T-helper 2 cell treated with Interferon-gamma antibody and Interleukin-4, amounts not matched to agents 5 μg/mL and 100 μg/mL, for 36 hours (primary cell): ENCODE data around the gene GABPB2.

Experiments used
- DNase-seq: peaks from one replicate; pipeline ENCODE4 v3.0.0; 2021; ENCODE audit warnings: low spot score
- H3K27ac Mint-ChIP-seq: one replicate; pipeline ENCODE4 v1.8.0; 2021; ENCODE audit warnings: mild to moderate bottlenecking, mixed read lengths
- H3K27me3 Mint-ChIP-seq: one replicate; pipeline ENCODE4 v1.8.0; 2021; ENCODE audit warnings: low read depth, mixed read lengths
- H3K36me3 Mint-ChIP-seq: one replicate; pipeline ENCODE4 v1.8.0; 2021; ENCODE audit warnings: low read depth, mixed read lengths
- H3K4me1 Mint-ChIP-seq: one replicate; pipeline ENCODE4 v1.8.0; 2021; ENCODE audit warnings: low read depth, mixed read lengths
- H3K4me3 Mint-ChIP-seq: one replicate; pipeline ENCODE4 v1.8.0; 2022; ENCODE audit warnings: mild to moderate bottlenecking, moderate library complexity, mixed read lengths
- H3K9me3 Mint-ChIP-seq: one replicate; pipeline ENCODE4 v1.8.0; 2021; ENCODE audit warnings: mixed read lengths

The GABPB2 gene

DNA sequence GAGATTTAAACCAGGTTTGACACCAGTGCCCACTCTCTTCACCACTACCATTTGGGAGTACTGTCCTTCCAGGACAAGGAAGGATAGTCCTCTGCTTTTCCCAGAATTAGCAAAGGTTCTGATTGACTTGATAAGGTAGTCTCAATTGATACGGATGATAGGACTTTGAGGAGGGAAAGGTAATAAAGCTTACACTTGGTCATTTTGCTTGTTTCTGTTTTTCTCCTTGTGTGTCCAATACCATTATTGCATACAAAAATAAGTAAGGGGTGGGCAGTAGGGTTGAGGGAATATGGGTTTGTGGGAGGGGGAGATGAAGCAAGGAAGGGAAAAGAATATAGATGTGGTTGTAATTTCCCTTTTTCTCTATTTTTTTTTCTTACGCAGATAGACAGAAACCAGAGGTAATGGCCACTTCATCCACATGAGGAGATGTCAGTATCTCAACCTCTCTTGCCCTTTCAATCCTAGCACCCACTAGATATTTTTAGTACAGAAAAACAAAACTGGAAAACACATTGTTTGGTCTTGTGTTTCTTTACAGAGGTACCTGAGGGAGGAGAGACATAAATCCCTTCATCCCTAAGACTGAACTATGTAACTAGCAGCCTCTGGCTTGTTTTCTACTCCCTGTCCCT is 20.4 kb upstream of the GABPB2 start:
- H3K4me3 Mint-ChIP-seq = peak overlapping the region; percentile 2
- no peak for DNase-seq
- peaks cover 49% of the 10 kb centered on the region for H3K36me3 Mint-ChIP-seq
- H3K27ac Mint-ChIP-seq = peak overlapping the region; percentile 35
- no peaks in the 10 kb centered on the region for H3K27me3 Mint-ChIP-seq
- H3K4me1 Mint-ChIP-seq = peaks cover 39% of the 10 kb centered on the region
- no peaks in the 10 kb centered on the region for H3K9me3 Mint-ChIP-seq

GRCh38 chr1:151051356-151052009 is 19.1 kb upstream of the GABPB2 start:
- H3K4me1 Mint-ChIP-seq = peaks cover 51% of the 10 kb centered on the region
- H3K4me3 Mint-ChIP-seq = no peak overlapping the region
- H3K27me3 Mint-ChIP-seq = no peaks in the 10 kb centered on the region
- peak overlapping the region; percentile 35 for H3K27ac Mint-ChIP-seq
- DNase-seq = no peak
- no peaks in the 10 kb centered on the region for H3K9me3 Mint-ChIP-seq
- peaks cover 62% of the 10 kb centered on the region for H3K36me3 Mint-ChIP-seq

GRCh38 chr1:151054971-151055547 is 15.5 kb upstream of the GABPB2 start:
- no peak for DNase-seq
- peak overlapping the region; percentile 93 for H3K4me3 Mint-ChIP-seq
- peak overlapping the region; percentile 94 for H3K27ac Mint-ChIP-seq
- H3K36me3 Mint-ChIP-seq = peaks cover 86% of the 10 kb centered on the region
- H3K4me1 Mint-ChIP-seq = peaks cover 45% of the 10 kb centered on the region
- H3K9me3 Mint-ChIP-seq = no peaks in the 10 kb centered on the region
- no peaks in the 10 kb centered on the region for H3K27me3 Mint-ChIP-seq

- Mint-ChIP-seq H3K36me3 (peaks cover 80% of the 10 kb centered on the region), H3K4me1 (peaks cover 50% of the 10 kb centered on the region), H3K4me3 (peak overlapping the region; percentile 93), H3K27me3 (no peaks in the 10 kb centered on the region), H3K9me3 (no peaks in the 10 kb centered on the region), H3K27ac (peak overlapping the region; percentile 94)
- no peak for DNase-seq
These were observed 15.0 kb upstream of the GABPB2 start for GRCh38 chr1:151055581-151055980.

GRCh38 chr1:151056149-151056548 is 14.4 kb upstream of the GABPB2 start:
- H3K4me1 Mint-ChIP-seq = peaks cover 56% of the 10 kb centered on the region
- peak overlapping the region; percentile 94 for H3K27ac Mint-ChIP-seq
- H3K36me3 Mint-ChIP-seq = peaks cover 76% of the 10 kb centered on the region
- H3K27me3 Mint-ChIP-seq = no peaks in the 10 kb centered on the region
- peak overlapping the region; percentile 93 for H3K4me3 Mint-ChIP-seq
- no peak for DNase-seq
- no peaks in the 10 kb centered on the region for H3K9me3 Mint-ChIP-seq

- Mint-ChIP-seq H3K36me3 (peaks cover 55% of the 10 kb centered on the region), H3K4me1 (peaks cover 55% of the 10 kb centered on the region), H3K4me3 (peak overlapping the region; percentile 93), H3K9me3 (no peaks in the 10 kb centered on the region), H3K27ac (peak overlapping the region; percentile 94), H3K27me3 (no peaks in the 10 kb centered on the region)
- DNase-seq = no peak
These were observed 11.9 kb upstream of the GABPB2 start for GRCh38 chr1:151058692-151059091.

GRCh38 chr1:151059109-151060006 is 11.2 kb upstream of the GABPB2 start, which contains the start of gene CDC42SE1:
Gene CDC42SE1 (minus strand): TSS chr1:151059622. CDS start chr1:151055730, 3,892 bp downstream.
- Mint-ChIP-seq H3K4me3 (peak within 1 kb of the TSS; percentile 93), H3K36me3 (peaks cover 48% of the 10 kb centered on the region), H3K27ac (peak within 1 kb of the TSS; percentile 94), H3K4me1 (peaks cover 55% of the 10 kb centered on the region), H3K9me3 (no peaks in the 10 kb centered on the region), H3K27me3 (no peaks in the 10 kb centered on the region)
- DNase-seq = peak; percentile 85

GRCh38 chr1:151060007-151060656 is 10.4 kb upstream of the GABPB2 start, which contains the start of gene MLLT11:
Gene MLLT11 (plus strand): TSS chr1:151060397. CDS start chr1:151067225, 6,828 bp downstream.
- no peaks in the 10 kb centered on the region for H3K27me3 Mint-ChIP-seq
- H3K36me3 Mint-ChIP-seq = peaks cover 41% of the 10 kb centered on the region
- H3K4me1 Mint-ChIP-seq = peaks cover 51% of the 10 kb centered on the region
- peak within 1 kb of the TSS; percentile 94 for H3K27ac Mint-ChIP-seq
- H3K9me3 Mint-ChIP-seq = no peaks in the 10 kb centered on the region
- H3K4me3 Mint-ChIP-seq = peak within 1 kb of the TSS; percentile 93
- DNase-seq = no peak

GRCh38 chr1:151060657-151061421 is 9.7 kb upstream of the GABPB2 start:
- no peaks in the 10 kb centered on the region for H3K9me3 Mint-ChIP-seq
- peaks cover 46% of the 10 kb centered on the region for H3K4me1 Mint-ChIP-seq
- H3K36me3 Mint-ChIP-seq = peaks cover 37% of the 10 kb centered on the region
- peak overlapping the region; percentile 93 for H3K4me3 Mint-ChIP-seq
- peak overlapping the region; percentile 94 for H3K27ac Mint-ChIP-seq
- DNase-seq = no peak
- no peaks in the 10 kb centered on the region for H3K27me3 Mint-ChIP-seq

GRCh38 chr1:151061704-151062103 is 8.9 kb upstream of the GABPB2 start:
- Mint-ChIP-seq H3K27me3 (no peaks in the 10 kb centered on the region), H3K36me3 (peaks cover 28% of the 10 kb centered on the region), H3K27ac (no peak overlapping the region), H3K9me3 (no peaks in the 10 kb centered on the region), H3K4me3 (no peak overlapping the region), H3K4me1 (peaks cover 37% of the 10 kb centered on the region)
- DNase-seq = no peak

GRCh38 chr1:151062741-151063371 is 7.7 kb upstream of the GABPB2 start:
- DNase-seq = no peak
- Mint-ChIP-seq H3K36me3 (peaks cover 19% of the 10 kb centered on the region), H3K27me3 (no peaks in the 10 kb centered on the region), H3K27ac (no peak overlapping the region), H3K4me1 (peaks cover 30% of the 10 kb centered on the region), H3K4me3 (no peak overlapping the region), H3K9me3 (no peaks in the 10 kb centered on the region)

GRCh38 chr1:151065089-151065645 is 5.4 kb upstream of the GABPB2 start:
- H3K9me3 Mint-ChIP-seq = no peaks in the 10 kb centered on the region
- no peak overlapping the region for H3K4me3 Mint-ChIP-seq
- DNase-seq = no peak
- H3K4me1 Mint-ChIP-seq = peaks cover 28% of the 10 kb centered on the region
- H3K36me3 Mint-ChIP-seq = peaks cover 8% of the 10 kb centered on the region
- H3K27ac Mint-ChIP-seq = no peak overlapping the region
- H3K27me3 Mint-ChIP-seq = no peaks in the 10 kb centered on the region
